ENCODE data around the gene IFNG-AS1.

DNA sequence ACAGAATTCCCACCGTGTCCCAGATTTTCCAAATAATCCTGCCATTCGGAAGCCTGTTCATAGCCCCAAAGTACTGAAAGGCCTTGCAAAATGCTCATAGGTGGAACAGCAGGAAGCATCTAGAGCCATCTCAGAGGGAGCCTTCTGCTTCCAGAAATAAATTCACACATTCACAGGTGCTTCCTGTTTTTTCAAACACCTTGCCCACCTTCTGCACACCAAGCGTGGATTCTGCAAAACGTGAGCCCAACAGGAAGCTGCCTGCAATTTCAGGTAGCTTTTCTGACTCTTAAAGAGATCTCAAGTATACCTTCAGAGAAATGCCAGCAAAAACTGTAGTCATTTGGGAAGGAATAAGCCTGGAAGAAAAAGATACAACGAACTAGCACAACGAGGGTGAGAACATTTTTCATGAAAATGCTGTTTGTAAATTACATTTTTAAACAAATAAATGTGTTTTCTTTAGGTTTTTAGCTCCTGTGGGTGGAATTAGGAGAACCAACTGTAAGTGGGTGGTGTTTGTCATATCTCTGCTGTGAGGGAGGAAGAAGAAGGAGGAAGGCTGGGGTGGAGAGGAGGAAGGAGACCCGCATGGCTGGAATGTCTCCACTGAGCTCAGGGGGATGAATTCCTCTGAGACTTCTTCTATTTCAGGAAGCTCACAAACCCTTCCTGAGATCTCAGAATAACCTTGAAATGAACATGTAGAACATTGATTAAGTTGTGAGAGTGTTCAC, at the start of gene IFNG-AS1:
- TF ChIP-seq, protein P1, sequence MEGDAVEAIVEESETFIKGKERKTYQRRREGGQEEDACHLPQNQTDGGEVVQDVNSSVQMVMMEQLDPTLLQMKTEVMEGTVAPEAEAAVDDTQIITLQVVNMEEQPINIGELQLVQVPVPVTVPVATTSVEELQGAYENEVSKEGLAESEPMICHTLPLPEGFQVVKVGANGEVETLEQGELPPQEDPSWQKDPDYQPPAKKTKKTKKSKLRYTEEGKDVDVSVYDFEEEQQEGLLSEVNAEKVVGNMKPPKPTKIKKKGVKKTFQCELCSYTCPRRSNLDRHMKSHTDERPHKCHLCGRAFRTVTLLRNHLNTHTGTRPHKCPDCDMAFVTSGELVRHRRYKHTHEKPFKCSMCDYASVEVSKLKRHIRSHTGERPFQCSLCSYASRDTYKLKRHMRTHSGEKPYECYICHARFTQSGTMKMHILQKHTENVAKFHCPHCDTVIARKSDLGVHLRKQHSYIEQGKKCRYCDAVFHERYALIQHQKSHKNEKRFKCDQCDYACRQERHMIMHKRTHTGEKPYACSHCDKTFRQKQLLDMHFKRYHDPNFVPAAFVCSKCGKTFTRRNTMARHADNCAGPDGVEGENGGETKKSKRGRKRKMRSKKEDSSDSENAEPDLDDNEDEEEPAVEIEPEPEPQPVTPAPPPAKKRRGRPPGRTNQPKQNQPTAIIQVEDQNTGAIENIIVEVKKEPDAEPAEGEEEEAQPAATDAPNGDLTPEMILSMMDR (IDR thresholded peaks at IDR 0.05; ENCODE audit: poor library complexity) = no peak
- no peak for TF ChIP-seq EZH2 (IDR thresholded peaks at IDR 0.05; ENCODE audit: borderline replicate concordance)

Measured in hepatocyte (in vitro differentiated cells).